DMS79 (cell line): ENCODE results near the gene PARD3.
"Not testable (repeated sequence)": the region's sequence is repeated elsewhere in the genome, so short reads cannot be mapped to it uniquely, and the experiment has no call there.

Experiments used
- DNase-seq: peaks from one replicate; lab custom pipeline; 2025; lab: John Stamatoyannopoulos, UW

Gene PARD3

DNA sequence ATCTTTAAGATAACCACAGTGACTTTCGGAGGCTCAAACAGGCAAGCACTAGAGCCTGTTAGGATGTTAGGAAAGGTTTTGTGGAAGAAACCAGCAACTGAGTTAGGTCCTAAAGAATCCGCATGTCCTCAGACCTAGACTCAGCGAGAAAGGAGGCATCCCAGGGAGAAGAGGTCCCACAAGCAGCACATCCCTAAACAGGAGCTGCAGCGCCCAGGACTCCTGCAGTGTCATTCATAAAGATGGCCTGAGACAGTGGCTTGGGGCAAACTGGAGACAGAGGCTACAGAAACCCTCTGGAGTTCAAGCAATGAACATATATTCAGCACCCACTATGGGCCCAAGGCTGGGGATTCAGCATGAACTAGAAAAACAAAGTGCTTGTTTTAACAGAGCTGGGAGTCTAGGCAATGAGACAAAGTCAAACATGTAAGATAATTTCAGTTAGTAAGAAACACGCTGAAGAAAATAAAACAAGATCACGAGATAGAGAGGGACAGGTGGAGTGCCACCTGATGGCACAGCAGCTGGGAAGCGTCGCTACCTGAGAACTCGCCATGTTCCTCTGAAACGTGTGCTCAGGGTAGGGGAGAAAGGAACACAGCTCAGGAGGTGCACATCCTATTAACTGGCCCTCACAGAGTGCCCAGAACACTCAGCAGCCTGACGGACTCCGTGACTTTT is 48.1 kb downstream of the PARD3 start:
- DNase-seq: no peak

DNA sequence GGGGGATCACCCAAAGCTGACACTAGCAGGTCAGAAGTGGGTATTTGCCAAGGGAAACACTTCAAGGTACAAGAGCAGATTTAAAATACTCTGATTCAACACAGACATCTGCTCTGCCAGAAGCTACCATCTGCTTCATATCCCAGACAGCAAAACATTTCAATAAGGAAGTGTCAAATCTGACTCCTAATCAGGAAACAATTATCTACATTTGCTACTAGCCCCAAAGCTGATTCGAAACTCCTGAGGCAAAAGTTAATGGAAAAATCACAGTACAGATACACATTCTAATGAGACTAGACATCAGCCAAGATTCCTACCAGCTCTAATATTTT is 48.9 kb downstream of the PARD3 start:
- no peak for DNase-seq

DNA sequence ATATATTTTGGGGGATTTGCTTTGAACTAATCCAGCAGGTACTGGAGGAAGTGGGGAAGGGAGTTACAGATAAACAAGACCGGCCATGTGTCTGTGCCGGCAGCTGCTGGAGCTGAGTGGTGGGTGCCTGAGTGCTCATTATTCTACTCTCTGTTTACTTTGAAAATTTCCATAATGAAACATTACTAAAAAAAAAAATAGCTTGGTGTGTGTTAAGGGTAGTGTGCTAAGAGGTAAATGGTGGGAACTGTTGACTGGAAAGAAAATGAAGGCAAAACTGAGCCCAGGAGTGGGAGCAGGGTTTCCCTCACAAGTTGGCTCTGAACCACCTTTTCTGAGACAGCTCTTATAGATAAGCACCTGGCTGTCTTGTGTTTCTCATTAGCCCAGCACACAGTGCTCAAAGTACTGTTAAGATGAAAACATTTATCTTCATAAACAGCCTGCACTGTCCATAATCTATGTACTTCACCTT is 50.6 kb downstream of the PARD3 start:
- no peak for DNase-seq

DNA sequence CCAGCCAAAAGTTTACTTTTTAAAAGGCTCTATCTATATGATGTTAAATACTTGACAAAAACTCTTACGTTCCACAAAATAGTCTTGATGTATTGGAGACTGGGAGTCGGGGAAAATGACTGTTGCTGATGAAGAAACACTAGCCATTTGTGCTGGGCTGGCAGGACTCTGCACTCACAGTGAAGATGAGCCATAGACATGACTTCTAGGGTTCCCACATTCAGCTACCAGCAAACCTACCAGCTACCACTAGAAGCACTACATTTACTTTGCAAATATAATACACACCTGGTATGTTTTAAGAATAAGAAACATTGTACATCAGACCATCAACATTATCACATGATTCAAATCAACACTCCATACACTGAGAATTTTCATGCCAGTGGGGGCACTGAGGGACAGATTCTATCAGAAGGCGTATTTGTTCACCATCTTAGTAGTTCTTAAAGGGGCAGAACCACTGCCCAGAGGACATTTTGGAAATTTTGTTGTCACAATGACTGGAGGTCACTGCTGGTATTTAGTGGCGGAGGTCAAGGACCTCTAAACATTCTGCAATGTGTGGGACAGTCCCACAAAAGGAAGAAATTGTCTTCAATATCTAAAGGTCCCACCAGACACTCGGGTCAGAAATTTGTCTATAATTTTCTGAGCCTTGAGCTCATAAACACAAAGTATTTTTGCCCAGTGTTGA is 52.3 kb downstream of the PARD3 start:
- DNase-seq: no peak

DNA sequence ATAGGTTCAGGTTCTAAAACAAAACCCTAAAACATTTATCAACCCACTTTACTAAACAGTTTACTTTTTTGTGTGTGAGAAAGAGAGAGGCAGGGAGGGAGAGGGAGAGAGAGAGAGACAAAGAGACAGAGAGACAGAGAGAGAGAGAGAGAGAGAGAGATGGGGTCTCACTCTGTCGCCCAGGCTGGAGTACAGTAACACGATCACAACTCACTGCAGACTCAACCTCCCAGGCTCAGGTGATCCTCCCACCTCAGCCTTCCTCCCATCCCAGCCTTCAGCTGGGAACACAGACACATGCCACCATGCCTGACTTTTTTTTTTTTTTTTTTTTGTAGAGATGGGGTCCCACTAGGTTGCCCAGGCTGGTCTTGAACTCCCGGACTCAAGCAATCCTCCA is 52.9 kb downstream of the PARD3 start:
- DNase-seq: no peak

DNA sequence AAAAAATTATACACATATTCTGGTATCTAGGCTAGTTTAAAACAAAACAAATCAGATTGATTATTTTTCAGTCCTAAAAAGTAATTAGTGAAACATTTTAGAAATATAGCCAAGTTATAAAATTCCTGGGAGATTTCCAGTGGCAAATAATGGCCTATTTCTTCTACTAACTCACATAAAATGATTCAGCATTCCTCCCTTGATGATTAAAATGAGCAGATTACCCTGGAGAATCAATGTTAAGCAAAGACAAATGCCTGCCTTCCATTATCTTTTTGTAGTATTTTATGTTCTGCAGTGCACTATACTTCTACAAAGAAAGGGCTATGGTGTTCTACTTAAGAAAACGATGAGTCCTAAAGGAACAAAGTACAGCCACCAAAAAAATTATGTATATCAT is 53.6 kb downstream of the PARD3 start:
- DNase-seq: no peak

DNA sequence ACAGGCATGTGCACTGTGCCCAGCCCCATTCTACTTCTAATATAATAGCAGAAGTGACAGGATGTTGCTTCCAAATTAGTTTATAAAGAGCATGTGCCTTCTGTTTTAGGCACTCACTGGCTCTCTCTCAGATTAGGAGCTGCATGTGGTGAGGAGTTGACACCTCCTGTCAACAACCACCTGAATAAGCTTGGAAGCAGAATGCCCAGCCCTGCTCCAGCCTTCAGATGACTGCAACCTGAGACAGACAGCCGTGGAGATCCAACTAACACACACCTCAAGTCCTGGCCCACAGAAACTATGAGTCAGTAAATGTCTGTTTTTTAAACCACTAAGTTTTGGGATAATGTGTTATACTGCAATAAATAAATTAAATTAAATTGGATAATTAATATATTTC is 54.5 kb downstream of the PARD3 start:
- DNase-seq: no peak

DNA sequence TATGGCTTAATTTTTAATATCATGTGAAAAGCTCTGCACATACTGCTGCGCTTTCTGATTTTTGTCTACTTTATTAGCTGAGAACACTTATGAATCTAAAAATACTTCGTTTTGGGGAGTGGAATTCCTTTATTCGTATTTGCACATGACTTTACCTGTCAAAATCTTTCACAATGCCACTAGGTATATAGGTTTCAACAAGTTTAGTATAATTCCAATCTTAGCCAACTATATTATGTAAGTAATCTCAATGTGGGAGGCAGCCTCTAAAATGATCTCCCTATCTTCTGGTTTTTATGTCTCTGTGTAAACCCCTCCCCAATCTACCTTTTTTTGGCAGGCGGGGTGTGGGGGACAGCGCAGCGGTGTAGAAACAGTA is 55.3 kb downstream of the PARD3 start:
- no peak for DNase-seq

DNA sequence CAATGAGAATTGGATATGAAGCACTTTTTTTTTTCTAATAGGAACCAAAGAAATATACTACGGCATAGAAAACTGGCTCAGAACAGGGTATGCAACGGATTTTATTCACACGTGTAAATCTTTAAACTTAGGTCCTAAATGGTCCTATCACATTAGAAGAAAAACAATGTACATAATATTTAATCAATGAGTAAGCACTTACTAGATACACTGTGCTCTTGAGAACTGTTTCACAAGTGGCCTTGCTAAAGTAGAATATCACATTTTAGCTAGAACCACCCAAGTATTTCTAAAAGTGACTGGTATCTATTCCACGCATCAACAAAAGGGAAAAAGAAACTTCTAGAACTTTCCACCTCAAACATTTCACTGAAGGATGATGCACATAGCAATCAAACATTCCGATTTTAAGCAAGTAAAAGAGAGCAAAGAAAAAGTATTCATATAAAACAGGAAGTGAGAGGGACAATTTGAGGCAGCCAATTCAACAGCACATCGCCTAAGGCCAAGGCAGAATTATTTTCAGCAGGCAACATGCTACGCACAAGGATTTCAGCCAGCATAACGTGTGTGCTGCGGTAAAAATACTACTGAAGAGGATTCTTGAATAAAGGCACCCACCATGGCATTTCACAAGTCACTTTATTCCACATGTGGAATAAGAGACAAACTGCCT is 55.8 kb downstream of the PARD3 start:
- DNase-seq: no peak

DNA sequence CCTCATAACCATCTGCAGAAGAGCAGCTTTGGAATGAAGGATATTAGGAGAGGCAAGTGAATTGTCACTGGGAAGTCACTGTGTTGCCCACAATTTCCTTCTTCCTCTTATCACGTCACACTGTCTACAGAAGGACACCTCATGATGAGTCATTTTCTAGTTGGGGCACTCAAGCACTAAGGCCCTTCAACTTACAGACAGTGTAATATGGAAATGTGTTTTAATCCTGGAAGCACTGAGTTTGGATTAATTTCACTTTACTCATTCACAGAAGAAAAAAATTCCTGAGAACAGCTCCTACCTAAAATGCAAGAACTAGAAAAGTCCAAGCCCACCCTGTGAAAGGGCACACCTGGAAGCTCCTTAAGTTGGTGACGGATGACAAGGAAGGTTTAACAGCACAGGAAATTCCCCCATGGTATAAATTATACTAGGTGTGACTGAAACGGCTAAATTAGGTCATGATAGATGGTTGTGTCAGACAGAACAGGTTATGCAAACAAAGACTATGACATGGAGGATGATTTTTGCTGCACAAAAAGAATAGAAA is 56.6 kb downstream of the PARD3 start:
- no peak for DNase-seq

DNA sequence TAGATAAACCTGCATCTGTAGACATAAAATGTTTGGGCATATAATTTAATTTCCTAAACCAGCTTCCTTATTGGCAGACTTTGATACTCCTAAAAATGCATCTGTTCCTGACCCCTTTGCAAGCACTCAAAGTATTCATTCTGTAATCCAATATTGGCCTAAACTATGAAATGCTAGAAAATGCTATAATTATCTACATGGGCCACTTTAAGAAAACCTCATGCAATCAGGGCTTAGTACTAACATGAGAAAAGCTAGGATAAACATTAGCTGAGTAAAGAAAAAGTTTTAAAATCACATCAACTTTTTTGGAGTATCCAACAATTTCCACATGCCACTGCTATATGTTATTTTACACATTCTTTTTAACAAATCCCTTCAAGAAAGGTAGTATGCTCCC is 57.2 kb downstream of the PARD3 start:
- no peak for DNase-seq

DNA sequence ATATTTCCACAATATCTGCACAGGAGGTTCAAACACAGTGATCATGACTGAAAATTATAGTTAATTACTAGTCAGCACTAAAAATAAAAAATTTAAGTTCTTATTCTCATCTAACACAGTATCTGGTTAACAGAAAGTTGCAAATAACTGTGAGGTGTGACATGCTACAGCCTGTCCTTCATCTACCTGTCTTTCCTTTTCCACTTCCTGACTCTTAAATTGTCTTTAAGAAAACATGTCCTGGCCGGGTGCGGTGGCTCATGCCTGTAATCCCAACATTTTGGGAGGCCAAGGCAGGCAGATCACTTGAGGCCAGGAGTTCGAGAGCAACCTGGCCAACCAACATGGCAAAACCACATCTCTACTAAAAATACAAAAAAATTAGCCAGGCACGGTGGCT is 57.9 kb downstream of the PARD3 start:
- DNase-seq: not testable (repeated sequence)

DNA sequence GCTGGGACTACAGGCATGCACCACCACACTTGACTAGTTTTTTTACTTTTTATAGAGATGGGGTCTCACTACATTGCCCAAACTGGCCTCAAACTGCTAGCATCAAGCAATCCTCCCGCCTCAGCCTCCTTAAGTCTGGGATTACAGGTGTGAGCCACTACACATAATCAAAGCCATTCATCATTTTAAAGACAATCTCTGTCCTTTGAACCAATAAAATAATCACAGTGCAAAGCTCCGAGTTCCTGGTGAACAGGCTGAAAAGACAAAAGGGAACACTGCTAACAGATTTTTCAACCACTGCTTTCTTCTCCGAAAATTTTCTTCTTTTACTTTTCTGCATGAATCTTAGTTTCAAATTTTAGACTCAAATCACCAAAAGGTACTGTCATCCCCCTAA is 58.5 kb downstream of the PARD3 start:
- no peak for DNase-seq

DNA sequence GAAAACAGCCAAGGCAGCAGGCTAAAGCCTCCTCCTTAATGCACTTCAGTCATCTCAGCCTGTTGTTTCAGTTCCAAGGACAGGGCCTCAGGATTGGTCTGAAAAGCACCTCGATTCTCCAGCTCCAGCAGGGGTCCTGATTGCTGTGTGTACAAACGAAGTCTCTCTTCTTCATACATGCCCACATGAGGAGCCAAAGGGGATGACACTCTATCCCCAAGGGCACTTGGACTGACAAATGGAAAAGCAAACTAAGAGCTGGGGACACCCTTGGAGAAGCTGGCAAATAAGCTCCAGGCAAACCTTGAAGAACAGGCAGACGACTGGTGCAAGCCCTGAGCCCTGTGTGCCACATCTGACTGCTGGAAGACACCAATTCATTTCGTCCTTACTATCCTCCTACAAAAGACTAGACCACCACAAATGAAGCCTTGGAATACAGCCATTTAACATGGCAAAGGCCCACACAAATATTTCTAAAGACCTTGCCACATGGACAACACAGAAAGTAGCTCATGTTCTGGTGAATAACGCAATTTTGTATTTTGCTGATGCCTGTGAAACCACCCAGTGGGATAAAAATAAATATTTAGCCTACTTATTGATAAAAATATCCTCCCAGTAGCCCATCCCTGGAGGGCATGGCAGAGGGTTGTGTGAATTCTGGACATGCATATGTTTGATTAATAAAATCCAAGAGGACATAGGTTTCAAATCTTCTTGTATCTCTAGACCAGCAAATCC is 61.9 kb downstream of the PARD3 start:
- no peak for DNase-seq

DNA sequence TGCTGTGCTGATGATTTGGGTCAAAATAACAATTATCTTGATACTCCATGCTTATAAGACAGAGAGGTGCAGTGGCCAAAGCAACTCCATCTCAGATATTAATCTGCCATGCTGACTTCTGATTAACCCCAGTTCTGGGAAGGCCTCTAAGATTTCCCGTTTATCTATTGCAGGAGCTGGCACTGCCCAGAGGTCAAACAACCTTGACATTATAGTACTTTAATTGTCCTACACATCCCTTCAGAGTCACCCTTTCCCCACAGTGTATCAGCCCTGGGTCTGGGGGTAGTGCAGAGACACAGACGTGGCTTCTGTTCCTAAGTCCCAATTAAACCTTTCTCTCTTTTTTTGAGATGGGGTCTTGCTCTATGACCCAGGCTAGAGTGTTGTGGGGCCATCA is 63.8 kb downstream of the PARD3 start:
- DNase-seq: no peak

DNA sequence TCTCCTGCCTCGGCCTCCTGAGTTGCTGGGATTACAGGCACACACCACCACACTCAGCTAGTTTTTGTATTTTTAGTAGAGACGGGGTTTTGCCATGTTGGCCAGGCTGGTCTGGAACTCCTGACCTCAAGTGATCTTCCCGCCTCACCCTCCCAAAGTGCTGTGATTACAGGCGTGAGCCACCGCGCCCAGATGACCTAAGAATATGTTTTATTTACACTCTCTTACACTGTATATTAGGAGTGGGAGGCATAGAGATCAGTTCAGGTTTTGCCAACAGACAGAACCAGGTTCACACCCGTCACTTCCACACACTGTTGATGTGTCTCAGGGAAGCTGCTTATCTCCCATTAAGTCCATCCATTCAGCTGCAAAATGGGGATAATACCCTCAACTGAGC is 64.3 kb downstream of the PARD3 start:
- DNase-seq: not testable (repeated sequence)

DNA sequence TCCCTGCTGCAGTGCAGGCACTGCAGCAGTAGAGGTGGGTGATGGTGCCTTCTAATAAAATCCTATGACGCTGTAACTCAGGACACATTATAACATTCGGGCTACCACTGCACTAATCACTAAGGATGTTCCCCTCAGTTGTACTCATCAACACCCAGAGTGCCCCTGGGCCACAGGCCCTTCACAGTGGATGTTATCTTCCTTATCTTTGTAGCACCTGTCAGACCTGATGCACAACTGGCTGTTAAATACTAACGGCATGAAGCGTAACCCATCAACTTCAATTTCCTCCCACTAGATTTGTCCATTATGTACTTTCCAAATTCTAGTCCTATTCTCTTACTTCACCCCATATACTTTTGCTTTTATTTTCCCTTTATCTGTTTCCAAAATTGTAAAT is 66.3 kb downstream of the PARD3 start:
- no peak for DNase-seq

DNA sequence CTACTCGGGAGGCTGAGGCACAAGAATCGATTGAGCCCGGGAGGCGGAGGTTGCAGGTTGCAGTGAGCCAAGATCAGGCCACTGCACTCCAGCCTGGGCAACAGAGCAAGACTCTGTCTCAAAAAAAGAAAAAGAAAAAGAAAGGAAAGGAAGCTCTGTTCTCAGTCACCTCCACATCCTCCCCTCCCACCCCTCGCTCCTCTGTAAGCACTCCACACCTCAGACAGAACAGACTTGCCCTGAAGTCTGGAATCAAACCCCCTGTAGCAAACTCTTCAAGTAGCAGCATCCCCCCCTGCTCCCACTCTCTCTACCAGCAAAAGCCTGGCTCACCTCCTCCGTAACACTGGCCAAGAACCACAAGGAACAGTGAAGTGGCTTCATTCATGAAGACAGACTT is 66.7 kb downstream of the PARD3 start:
- no peak for DNase-seq

DNA sequence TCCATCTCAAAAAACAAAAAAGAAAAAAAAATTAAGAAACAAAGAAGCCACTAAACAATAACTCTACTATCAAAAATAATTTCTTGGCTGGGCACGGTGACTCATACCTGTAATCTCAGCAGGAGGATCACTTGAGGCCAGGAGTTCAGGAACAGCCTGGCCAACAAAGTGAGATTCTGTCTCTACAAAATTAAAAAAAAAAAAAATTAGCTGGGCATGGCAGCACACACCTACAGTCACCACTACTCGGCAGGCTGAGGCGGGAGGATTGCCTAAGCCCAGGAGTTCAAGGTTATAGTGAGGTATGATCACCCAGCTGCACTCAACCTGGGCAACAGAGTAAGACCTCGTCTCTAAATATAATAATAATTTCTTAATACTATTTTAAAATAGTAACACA is 69.0 kb downstream of the PARD3 start:
- no peak for DNase-seq

DNA sequence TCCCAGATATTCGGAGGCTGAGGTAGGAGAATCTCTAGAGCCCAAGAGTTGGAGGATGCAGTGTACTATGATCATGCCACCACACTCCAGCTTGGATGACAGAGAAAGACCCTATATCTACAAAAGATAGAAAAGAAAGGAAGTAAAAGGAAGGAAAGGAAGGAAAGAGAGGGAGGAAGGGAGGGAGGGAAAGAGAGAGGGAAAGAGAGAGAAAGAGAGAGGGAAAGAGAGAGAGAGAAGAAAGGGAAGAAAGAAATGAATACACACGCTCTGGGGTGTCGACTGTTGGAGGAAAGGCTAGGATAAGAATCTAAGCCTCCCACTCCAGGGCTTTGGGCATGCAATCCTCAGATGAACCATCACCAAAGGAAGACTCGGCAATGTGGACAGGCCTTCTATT is 69.9 kb downstream of the PARD3 start:
- no peak for DNase-seq

DNA sequence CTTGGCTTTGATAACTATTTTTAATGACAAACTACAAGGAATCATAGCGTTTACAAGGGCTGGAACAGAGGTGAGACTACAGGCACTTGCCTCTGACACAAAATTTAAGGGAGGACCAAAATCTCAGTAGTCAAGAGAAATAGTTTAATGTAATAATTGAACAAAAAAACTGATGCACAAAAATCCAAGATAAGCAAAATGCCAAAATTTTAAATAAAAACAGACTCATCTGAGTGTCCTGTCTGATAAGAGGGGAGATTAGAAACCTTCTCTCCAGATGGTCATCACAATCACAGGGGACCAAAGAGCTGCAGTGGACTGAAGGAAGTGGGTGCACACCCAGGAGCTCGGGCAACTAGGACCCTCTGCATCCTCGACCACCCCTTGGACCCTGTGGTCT is 70.5 kb downstream of the PARD3 start:
- DNase-seq: no peak

DNA sequence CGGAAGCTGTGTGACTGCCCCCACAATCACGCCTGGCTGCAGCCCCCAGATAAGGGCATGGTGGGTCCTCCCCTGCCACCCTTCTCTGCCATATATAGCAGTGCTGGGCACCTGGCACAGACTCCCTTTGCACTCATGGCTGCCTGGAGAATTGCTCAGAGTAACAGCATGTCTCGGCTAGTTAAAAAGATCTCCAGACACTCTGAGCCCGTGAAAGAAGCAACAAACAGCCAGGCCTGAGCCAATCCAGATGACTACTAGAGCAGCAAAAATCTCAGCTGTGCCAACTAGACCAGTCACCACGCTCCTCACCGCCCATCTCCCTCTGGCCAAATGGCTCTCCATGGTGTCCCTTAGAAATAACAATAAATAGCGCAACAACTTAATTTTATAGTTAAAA is 71.3 kb downstream of the PARD3 start:
- no peak for DNase-seq

DNA sequence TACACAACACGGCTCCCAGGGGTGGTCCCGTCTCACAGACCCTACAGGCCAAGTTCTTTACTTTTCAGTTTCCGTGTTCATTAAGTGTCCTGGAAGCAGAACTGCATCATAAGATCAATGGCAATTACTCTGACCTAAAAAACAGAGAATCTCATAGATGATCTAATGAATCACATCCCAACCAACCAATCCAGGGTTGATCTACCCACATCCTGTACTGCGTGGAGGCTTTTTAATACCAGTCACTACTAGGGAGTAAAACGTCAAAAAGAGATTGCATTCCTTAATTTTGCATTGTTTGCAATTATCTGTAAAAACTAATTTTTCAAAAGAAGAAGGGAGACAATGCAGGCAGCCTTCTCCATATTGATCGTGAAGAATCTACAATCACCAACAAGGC is 72.6 kb downstream of the PARD3 start:
- DNase-seq: no peak
